Measurements from ENCODE around the gene SUN5.
"Not testable (repeated sequence)": the region's sequence is repeated elsewhere in the genome, so short reads cannot be mapped to it uniquely, and the experiment has no call there.

The SUN5 gene

GRCh38 chr20:33004141-33004751 is at the start of gene SUN5:
Gene SUN5 (minus strand): TSS chr20:33004433. CDS start chr20:33004340, 93 bp downstream.
- TF ChIP-seq CTCF (IDR thresholded peaks at IDR 0.05; ENCODE audit: low read depth, low read length, missing control alignments): no peak
- no peak for DNase-seq (ENCODE audit: extremely low read depth, low read depth)
- H3K4me3 ChIP-seq (replicated peaks; ENCODE audit: low read depth, low read length): no peak within 1 kb of the TSS

DNA sequence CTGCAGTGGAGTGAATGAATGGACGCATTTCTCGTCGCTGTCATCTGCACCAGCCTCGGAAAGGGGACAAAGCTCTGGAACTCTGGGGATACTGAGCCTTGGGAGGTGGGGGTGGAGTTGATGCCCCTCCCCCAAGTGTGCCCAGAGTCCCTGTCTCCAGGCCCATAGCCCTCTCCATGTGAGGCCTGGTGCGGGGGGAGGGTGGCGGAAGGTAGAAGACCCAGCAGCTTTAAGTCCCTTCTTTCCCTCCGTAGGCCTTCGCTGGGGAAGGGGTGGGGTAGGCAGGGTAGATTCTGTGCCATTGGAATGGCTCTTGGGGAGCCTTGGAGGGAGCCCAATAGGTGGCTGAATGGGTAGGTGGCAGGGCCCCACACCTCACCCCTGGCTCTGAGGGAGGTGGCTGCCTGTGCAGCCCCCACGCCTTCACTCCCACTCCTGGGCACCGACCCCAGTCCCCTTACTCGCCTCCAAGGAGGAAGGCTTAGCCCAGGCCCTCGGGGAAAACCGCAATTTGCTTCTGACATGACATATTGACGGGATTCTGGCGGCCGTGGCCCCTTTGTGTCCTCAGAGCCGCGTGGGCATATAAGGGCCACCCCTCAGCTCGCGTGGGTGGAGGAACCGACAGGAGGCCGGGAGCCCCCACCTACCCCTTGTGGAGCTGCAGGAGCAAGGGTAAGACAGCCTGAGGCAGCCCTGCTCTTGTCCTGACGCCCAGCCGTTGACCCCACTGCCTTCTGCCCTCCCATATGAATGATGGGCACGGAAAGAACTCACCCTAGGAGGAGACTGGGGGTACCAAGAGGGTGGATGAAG is 49.3 kb upstream of the SUN5 start, which contains the start of gene BPIFB3:
Gene BPIFB3 (plus strand): TSS at position 613 of the 816 bp plus-strand sequence. CDS start 1,533 bp downstream, outside the sequence.
- TF ChIP-seq CTCF (IDR thresholded peaks at IDR 0.05; ENCODE audit: low read depth, low read length, missing control alignments): no peak
- no peak within 1 kb of the TSS for H3K4me3 ChIP-seq (replicated peaks; ENCODE audit: low read depth, low read length)
- DNase-seq (ENCODE audit: extremely low read depth, low read depth): no peak

DNA sequence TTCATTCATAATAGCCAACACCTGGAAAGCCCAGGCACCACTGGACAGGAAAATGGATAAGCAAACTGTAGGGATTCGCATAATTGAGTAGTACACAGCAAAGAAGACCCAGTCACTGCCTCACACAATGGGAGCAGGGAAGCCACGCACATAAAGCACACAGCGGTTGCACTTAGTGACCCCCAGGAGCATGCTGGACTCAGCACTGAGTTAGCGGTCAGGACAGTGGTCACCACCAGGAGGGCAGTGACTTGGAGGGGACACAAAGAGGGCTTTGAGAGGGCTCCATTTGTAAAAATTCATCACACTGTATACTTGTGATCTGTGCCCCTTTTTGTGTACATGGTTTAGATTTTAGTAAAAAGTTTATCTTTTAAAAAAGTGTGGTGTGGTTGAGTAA is 47.1 kb upstream of the SUN5 start:
- no peak for DNase-seq (ENCODE audit: extremely low read depth, low read depth)
- H3K4me3 ChIP-seq (replicated peaks; ENCODE audit: low read depth, low read length): no peak overlapping the region
- no peak for TF ChIP-seq CTCF (IDR thresholded peaks at IDR 0.05; ENCODE audit: low read depth, low read length, missing control alignments)

GRCh38 chr20:33046412-33046811 is 42.2 kb upstream of the SUN5 start:
- H3K4me3 ChIP-seq (replicated peaks; ENCODE audit: low read depth, low read length): no peak overlapping the region
- no peak for DNase-seq (ENCODE audit: extremely low read depth, low read depth)
- TF ChIP-seq CTCF (IDR thresholded peaks at IDR 0.05; ENCODE audit: low read depth, low read length, missing control alignments): no peak

DNA sequence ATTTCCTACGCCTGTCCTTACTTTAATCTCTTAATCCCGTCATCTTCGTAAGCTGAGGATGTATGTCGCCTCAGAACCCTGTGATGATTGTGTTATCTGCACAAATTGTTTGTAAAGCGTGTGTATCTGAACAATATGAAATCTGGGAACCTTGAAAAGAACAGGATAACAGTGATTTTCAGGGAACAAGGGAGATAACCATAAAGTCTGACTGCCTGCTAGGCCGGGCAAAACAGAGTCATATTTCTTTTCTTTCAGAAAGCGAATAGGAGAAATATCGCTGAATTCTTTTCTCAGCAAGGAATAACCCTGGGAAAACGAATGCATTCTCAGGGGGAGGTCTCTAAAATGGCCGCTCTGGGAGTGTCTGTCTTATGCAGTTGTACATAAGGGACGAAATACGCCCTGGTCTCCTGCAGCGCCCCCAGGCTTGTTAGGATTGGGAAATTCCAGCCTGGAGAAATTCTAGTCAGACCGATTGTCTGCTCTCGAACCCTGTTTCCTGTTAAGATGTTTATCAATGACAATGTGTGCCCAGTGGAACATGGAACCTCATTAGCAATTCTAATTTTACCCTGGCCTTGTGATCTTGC is 41.0 kb upstream of the SUN5 start:
- not testable (repeated sequence) for DNase-seq (ENCODE audit: extremely low read depth, low read depth); H3K4me3 ChIP-seq (replicated peaks; ENCODE audit: low read depth, low read length)

GRCh38 chr20:33043731-33044181 is 39.5 kb upstream of the SUN5 start:
- no peak overlapping the region for H3K4me3 ChIP-seq (replicated peaks; ENCODE audit: low read depth, low read length)
- DNase-seq (ENCODE audit: extremely low read depth, low read depth): no peak
- TF ChIP-seq CTCF (IDR thresholded peaks at IDR 0.05; ENCODE audit: low read depth, low read length, missing control alignments): no peak
